GM19240 (cell line): ENCODE measurements around the gene HTR3D.
"Not testable (repeated sequence)": the region's sequence is repeated elsewhere in the genome, so short reads cannot be mapped to it uniquely, and the experiment has no call there.

Experiments
- DNase-seq: peaks from one replicate; pipeline ENCODE4 v3.0.0; 2011; ENCODE audit warnings: low spot score; ENCODE audit not compliant: insufficient read length

HTR3D gene, protein sequence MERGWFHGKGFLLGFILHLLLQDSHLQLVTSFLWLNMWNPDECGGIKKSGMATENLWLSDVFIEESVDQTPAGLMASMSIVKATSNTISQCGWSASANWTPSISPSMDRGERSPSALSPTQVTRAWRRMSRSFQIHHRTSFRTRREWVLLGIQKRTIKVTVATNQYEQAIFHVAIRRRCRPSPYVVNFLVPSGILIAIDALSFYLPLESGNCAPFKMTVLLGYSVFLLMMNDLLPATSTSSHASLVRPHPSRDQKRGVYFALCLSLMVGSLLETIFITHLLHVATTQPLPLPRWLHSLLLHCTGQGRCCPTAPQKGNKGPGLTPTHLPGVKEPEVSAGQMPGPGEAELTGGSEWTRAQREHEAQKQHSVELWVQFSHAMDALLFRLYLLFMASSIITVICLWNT

GRCh38 chr3:184031187-184031792, at the start of gene HTR3D:
TSS of gene HTR3D (plus strand) at chr3:184031742. CDS start at chr3:184031742, 0 bp downstream.
- DNase-seq: no peak

GRCh38 chr3:183981990-183982644, 49.4 kb upstream of the HTR3D start:
- DNase-seq: no peak

GRCh38 chr3:183984127-183984740, 47.3 kb upstream of the HTR3D start:
- no peak for DNase-seq

GRCh38 chr3:183984749-183985729, 46.5 kb upstream of the HTR3D start:
- DNase-seq: no peak

DNA sequence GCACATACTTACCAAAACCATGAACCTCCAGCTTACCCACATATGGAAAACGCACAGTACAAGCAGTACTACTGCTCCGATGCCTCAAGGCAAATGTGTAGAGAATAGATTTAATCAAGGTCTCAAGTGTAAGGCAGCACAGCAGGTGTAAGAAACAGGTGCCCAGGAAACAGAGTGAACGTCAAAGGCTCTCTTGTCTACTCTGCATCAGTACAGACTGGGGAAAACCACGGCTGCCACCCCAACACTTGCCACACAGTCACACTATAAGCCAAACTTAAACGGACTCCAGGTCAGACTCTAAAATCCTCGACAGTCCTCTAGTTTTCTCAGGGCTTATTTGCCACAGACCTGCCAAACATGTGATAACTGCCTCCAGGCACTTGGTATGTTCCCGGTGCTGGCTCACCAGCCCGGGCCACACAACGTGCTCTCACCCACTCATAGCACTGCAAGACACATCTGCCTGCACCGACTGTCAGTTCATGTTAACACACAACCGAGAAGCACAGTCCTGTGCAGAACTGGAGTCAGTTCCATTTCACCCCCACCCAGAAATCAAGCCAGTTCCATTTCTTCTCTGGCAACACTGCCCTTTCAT, 44.4 kb upstream of the HTR3D start:
- DNase-seq: no peak

GRCh38 chr3:183988216-183988790, 43.2 kb upstream of the HTR3D start:
- no peak for DNase-seq

GRCh38 chr3:183991403-183991802, 40.1 kb upstream of the HTR3D start:
- DNase-seq: no peak

- no peak for DNase-seq
Measured at GRCh38 chr3:184001761-184002160, 29.8 kb upstream of the HTR3D start.

DNA sequence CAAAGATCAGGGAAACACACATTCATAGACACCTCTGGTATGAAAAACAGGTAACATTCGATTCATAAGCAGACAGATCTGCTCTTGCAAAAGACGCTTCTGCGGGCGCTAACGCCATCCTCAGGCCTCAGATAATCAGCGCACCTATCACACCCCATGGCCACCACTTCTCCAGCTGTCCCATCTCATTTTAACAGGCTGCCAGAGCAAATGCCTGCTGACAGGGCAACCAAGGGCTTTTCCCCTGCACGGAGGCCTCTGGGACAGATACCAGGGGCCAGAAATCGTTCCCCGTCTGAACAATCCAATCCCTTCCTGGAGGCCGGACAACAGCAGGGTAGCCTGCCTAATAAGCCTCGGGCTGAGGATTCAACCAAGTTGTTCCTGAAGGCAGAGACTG, 29.1 kb upstream of the HTR3D start:
- DNase-seq: no peak

DNA sequence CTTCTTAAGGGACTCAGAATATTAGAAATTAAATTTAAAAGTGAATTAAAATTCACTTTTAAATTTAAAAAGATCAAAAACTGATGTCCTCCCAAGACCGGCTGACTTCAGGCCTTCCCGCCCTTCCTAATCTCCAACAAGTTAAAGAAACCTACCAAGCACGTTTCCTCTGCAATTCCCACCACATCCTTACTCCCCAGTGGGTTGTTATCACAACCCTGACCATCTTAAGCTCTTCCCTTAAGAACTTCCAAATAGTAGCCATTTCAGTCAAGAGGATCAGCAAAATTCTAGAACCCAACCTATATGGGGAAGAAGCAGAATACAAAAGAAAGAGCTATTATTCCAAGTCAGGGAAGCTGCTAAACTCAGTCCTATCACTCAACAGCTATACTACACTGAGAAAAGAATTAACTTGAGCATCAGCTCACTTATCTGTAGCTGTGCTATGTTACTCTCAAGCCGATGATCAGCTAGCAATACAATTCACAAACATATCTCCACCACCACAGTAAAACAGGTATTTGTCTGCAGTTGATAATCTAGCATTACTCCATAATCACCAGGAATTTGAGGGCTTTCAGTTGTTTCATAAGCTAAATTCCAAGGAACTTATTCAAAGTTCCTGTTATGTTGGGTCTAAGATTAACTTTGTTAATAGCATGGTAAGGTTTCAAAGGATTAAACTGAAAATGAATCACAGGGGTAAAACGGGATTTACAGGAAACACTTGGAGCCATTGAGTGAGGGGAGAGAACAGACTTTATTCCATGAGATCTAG, 28.2 kb upstream of the HTR3D start:
- DNase-seq: no peak

- no peak for DNase-seq
Measured at GRCh38 chr3:184004476-184004875, 27.1 kb upstream of the HTR3D start.

- peak; percentile 39 for DNase-seq
Measured at GRCh38 chr3:184005941-184006507, 25.5 kb upstream of the HTR3D start.

- not testable (repeated sequence) for DNase-seq
Measured at GRCh38 chr3:184007143-184007813, 24.3 kb upstream of the HTR3D start.

- no peak for DNase-seq
Measured at GRCh38 chr3:184008161-184008560, 23.4 kb upstream of the HTR3D start.

DNA sequence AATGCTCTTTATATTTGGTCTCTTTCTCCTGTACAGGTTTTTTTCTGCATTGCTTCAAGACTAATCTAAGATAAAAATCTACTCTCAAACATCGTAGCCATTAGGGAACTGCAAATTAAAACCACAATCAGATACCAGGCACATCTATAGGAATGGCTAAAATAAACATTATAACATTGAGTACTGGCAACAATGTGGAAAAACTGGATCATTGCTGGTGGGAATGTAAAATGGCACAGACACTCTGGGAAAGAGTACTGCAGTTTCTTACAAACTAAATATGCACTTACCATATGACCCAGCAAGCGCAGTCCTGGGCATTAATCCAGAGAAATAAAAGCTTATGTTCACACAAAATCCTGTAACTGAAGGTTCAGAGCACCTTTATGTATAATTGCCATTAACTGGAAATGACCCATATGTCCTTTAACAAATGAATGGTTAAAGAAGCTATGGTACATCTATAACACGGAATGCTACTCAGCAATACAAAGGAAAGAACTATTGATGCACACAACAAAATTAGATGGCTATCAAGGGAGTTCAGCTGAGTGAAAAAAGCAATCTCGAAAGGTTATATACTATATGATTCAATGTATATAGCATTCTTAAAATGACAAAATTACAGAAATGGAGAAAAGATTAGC, 20.2 kb upstream of the HTR3D start:
- no peak for DNase-seq

- no peak for DNase-seq
Measured at GRCh38 chr3:184011937-184012889, 19.3 kb upstream of the HTR3D start.
